Mesothelial cell of epicardium (in vitro differentiated cells): ENCODE results near the gene TCP11L1. TPM values are rescaled to one million over a fixed set of nuclear protein-coding genes. Genes with fewer than 3 reads are reported as not detected.
"Not testable (repeated sequence)": the region's sequence is repeated elsewhere in the genome, so short reads cannot be mapped to it uniquely, and the experiment has no call there.

Experiments used
- DNase-seq, 2 experiments: peaks; one replicate each; pipeline ENCODE4 v3.0.0; 2021; ENCODE audit warnings: low spot score in 2 of 2; ENCODE audit not compliant: unreplicated experiment in 2 of 2
- H3K27ac Mint-ChIP-seq: 2 replicates; pipeline ENCODE4 v1.8.0; 2021; ENCODE audit warnings: mixed read lengths
- H3K27me3 Mint-ChIP-seq: 2 replicates; pipeline ENCODE4 v1.8.0; 2021; ENCODE audit warnings: low read depth, mixed read lengths
- H3K36me3 Mint-ChIP-seq: 2 replicates; pipeline ENCODE4 v1.8.0; 2021; ENCODE audit warnings: mixed read lengths
- H3K4me1 Mint-ChIP-seq: 2 replicates; pipeline ENCODE4 v1.8.0; 2021; ENCODE audit warnings: mixed read lengths
- H3K4me3 Mint-ChIP-seq: 2 replicates; pipeline ENCODE4 v1.8.0; 2021; ENCODE audit warnings: mild to moderate bottlenecking, moderate library complexity, mixed read lengths
- H3K9me3 Mint-ChIP-seq: 2 replicates; pipeline ENCODE4 v1.8.0; 2021; ENCODE audit warnings: mixed read lengths
- CTCF ChIP-seq: fragments of 200-600 bp; sonication (generic); IDR thresholded peaks from one replicate; pipeline ENCODE4 v1.5.0; 2021; ENCODE audit warnings: antibody characterized with exemption; ENCODE audit not compliant: unreplicated experiment
- total RNA-seq: library from RNA; stranded (reverse); gene quantifications from 3 replicates; pipeline ENCODE4 v1.2.1, GENCODE V29; 2021

The TCP11L1 gene
- total RNA-seq, 1 donor from 2014 or later = 20.3 TPM

GRCh38 chr11:33021501-33021900, 17.9 kb upstream of the TCP11L1 start:
- TF ChIP-seq CTCF = no peak
- no peaks in the 10 kb centered on the region for H3K36me3 Mint-ChIP-seq
- H3K4me1 Mint-ChIP-seq = peaks cover 25% of the 10 kb centered on the region
- DNase-seq = no peak
- H3K9me3 Mint-ChIP-seq = no peaks in the 10 kb centered on the region
- H3K27ac Mint-ChIP-seq = no peak overlapping the region
- peaks cover 9% of the 10 kb centered on the region for H3K27me3 Mint-ChIP-seq
- no peak overlapping the region for H3K4me3 Mint-ChIP-seq

- no peak for DNase-seq
- Mint-ChIP-seq H3K27me3 (peaks cover 9% of the 10 kb centered on the region), H3K4me1 (peaks cover 22% of the 10 kb centered on the region), H3K4me3 (no peak overlapping the region), H3K9me3 (no peaks in the 10 kb centered on the region), H3K36me3 (no peaks in the 10 kb centered on the region), H3K27ac (no peak overlapping the region)
- TF ChIP-seq CTCF = no peak
Observed at GRCh38 chr11:33021937-33022336, 17.4 kb upstream of the TCP11L1 start.

GRCh38 chr11:33025339-33025722, 14.0 kb upstream of the TCP11L1 start:
- no peak for TF ChIP-seq CTCF
- Mint-ChIP-seq H3K4me3 (no peak overlapping the region), H3K4me1 (peaks cover 36% of the 10 kb centered on the region), H3K27me3 (no peaks in the 10 kb centered on the region), H3K36me3 (no peaks in the 10 kb centered on the region), H3K9me3 (no peaks in the 10 kb centered on the region), H3K27ac (no peak overlapping the region)
- DNase-seq = no peak

DNA sequence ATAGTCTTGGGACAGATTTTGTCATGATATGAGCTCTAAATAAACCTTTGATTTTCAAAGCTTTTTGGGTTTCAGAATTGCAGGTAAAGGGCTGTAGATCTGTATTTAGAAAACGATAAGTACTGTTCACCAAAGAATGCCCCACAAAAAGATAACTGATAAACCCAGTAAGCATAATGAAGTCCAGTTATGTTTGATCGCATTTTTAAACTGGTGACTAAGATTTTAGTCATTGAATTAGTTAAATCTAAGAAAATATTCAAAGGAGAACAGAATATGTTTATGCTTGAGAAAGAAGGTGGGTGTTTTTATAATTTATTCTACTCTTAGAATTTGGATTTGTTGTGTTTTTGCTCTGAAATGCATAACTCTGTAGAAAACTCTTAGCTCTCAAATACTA, 12.1 kb upstream of the TCP11L1 start:
- Mint-ChIP-seq H3K4me3 (no peak overlapping the region), H3K4me1 (peaks cover 32% of the 10 kb centered on the region), H3K27me3 (no peaks in the 10 kb centered on the region), H3K27ac (no peak overlapping the region), H3K9me3 (no peaks in the 10 kb centered on the region), H3K36me3 (peaks cover 2% of the 10 kb centered on the region)
- no peak for DNase-seq
- no peak for TF ChIP-seq CTCF

DNA sequence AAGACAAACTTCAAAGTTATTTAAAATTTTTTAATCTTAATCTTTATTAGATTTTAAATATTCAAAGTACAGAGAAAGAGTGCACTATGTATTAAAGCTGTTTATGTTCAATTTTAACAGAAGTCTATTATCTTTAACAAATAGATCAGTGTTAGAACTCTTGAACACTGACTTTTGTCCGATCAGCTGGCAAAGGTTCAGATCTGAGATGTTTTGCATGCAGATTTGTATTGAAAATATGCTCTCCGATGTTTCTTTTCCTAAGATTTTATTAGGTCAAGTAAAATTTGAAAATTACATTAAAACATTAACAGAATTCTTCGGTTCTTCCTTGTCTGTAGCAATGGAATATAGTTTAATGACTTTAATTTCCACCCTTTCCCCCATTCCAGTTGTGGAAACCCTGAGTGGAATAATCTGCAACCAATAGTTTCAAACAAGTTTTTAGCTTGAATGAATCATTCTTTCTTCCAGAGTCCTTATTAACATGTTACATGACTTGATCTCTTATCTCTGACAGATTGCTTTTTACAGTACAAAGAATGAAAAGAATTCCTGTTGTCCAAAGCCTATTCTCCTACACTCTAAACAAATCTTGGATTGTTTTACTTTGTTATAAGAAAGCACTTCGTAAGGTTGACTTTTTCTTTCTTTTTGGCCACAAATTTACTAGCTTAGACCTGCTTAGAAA, 11.4 kb upstream of the TCP11L1 start:
- Mint-ChIP-seq H3K36me3 (peaks cover 2% of the 10 kb centered on the region), H3K4me3 (no peak overlapping the region), H3K9me3 (no peaks in the 10 kb centered on the region), H3K27me3 (no peaks in the 10 kb centered on the region), H3K27ac (peak overlapping the region; percentile 90), H3K4me1 (peaks cover 32% of the 10 kb centered on the region)
- no peak for DNase-seq
- no peak for TF ChIP-seq CTCF

DNA sequence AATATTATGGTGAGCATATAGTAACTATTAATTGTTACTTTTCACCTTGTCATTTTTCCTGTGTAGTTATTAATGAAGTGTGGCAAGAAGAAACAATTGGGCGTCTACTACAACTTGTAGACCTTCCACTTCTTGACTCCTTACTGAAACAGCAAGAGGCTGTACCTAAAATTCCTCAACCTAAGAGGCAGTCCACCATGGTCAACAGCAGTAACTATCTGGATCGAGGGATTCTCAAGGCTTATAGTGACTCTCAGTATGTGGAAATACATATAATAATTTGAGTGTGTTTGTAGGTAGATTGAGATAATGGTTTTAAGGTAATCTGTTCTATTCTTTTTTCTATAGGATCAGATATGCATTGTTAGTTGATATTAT, 10.8 kb upstream of the TCP11L1 start:
- peak overlapping the region; percentile 90 for H3K27ac Mint-ChIP-seq
- H3K9me3 Mint-ChIP-seq = no peaks in the 10 kb centered on the region
- H3K4me3 Mint-ChIP-seq = no peak overlapping the region
- H3K4me1 Mint-ChIP-seq = peaks cover 32% of the 10 kb centered on the region
- H3K36me3 Mint-ChIP-seq = peaks cover 2% of the 10 kb centered on the region
- DNase-seq = no peak
- H3K27me3 Mint-ChIP-seq = no peaks in the 10 kb centered on the region
- TF ChIP-seq CTCF = no peak

DNA sequence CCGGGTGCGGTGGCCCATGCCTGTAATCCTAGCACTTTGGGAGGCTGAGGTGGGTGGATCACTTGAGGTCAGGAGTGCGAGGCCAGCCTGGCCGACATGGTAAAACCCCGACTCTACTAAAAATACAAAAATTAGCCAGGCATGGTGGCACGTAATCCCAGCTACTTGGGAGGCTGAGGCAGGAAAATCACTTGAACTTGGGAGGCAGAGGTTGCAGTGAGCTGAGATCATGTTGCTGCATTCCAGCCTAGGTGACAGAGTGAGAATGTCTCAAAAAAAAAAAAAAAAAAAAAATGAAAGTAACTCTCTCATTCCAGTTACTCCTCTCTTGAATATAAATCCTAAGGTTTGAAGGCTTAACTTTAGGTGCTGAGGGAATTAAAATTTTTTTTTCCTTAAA, 10.2 kb upstream of the TCP11L1 start:
- not testable (repeated sequence) for H3K4me3 Mint-ChIP-seq, DNase-seq, H3K27me3 Mint-ChIP-seq, H3K9me3 Mint-ChIP-seq, H3K36me3 Mint-ChIP-seq
- H3K4me1 Mint-ChIP-seq = peaks cover 32% of the 10 kb centered on the region
- peak overlapping the region; percentile 90 for H3K27ac Mint-ChIP-seq
